ENCODE data around the gene LDAH.

DNA sequence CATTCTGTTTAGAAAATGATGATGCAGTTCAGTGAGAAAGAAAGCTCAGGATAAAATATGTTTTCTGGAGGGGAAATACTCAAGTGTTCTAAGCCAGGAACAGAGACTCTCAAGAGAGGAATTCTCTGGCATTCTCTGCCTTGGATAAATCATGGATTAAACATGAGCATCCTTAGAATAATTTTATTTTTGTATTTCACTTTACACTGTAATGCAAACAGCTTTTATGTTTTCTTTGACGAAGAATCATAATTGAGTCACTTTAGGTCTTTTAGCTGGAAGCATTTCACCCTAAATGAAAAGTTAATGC lies 144.9 kb downstream of the LDAH start:
- TF ChIP-seq CTCF (IDR thresholded peaks at IDR 0.05; ENCODE audit: extremely low read depth in 1 of 2, insufficient read depth in 1 of 2, low read depth in 1 of 2, low read length in 2 of 2) (no peak), POLR2A (IDR thresholded peaks at IDR 0.05; ENCODE audit: low read depth, low read length) (no peak), POLR2AphosphoS5 (IDR thresholded peaks at IDR 0.05; ENCODE audit: insufficient read depth, low read depth, low read length) (no peak), MAX (IDR thresholded peaks at IDR 0.05; ENCODE audit: insufficient read depth, insufficient read length) (no peak), EZH2 (IDR thresholded peaks at IDR 0.05; ENCODE audit: borderline replicate concordance, low read depth, low read length, severe bottlenecking) (no peak), JUN (IDR thresholded peaks at IDR 0.05; ENCODE audit: borderline replicate concordance, insufficient read depth, insufficient read length, low read depth) (no peak)

All from endothelial cell of umbilical vein (primary cell).